Transverse colon (tissue), 4 donors: ENCODE results near the gene ARHGAP24.

Experiments used
- CTCF ChIP-seq, 5 experiments: fragments of 200-600 bp in 3 of 5; fragments of 450-650 bp in 2 of 5; sonication (generic) in 3 of 5; IDR thresholded peaks; 1 replicate in 2 of 5; 2 replicates in 3 of 5; pipeline ENCODE4 v1.5.1; 2016 to 2017; ENCODE audit warnings: antibody characterized with exemption in 5 of 5, inconsistent platforms in 3 of 5, mild to moderate bottlenecking in 2 of 5, moderate library complexity in 1 of 5
- POLR2AphosphoS5 ChIP-seq, 3 donors: sonication (generic); formaldehyde crosslinking; IDR thresholded peaks; one replicate each; pipeline ENCODE4 v1.6.1; 2016; ENCODE audit warnings: antibody characterized with exemption in 3 of 3

DNA sequence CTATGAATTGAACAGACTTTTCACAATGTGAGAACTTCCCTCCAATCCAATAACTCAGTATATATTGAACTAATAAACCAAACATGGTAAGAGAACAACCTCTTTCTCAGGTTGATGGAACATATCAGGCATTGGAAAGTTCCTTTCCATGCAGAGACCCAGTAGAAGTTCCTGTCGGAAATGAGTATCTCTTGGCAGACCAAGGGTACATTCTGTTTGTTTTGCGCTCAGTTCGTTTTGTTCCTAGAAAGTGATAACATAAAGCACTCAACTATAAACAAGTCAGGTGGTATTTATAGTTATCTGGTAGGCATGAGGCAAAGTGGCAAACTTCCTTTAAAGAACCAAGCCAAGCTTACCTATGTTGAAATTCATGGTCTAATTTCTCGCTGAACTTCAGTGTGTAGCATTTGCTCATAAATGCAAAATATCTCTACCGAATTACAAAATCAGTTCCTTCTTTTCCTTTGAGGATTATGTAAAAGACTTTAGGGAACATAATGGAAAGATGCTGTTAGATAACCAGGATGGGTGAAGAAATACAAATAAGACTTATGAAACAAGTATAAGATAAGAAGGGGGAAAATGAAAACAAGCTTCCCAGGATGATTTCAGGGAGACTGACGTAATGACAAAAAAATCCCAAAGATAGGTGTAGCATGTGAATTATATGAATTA is 120.3 kb downstream of the ARHGAP24 start:
- TF ChIP-seq CTCF (IDR thresholded peaks at IDR 0.05) (no peak), POLR2AphosphoS5 (IDR thresholded peaks at IDR 0.05) (no peak)
